ACHN (cell line): ENCODE data around the gene RALA.

Source experiments
- DNase-seq: peaks from one replicate; pipeline ENCODE4 v3.0.0-alpha.2; 2015
- in situ Hi-C: cut with HindIII; loops from 2 replicates; pipeline ENCODE4 v1.10.0; 2017; ENCODE audit warnings: low sequenced_read_pairs, low pct_ligation_motif_present, low pct_unique_long_range_greater_than_20kb

The RALA gene

GRCh38 chr7:39609113-39609934 lies 14.0 kb upstream of the RALA start:
- in situ Hi-C loops = no loop called here
- no peak for DNase-seq

DNA sequence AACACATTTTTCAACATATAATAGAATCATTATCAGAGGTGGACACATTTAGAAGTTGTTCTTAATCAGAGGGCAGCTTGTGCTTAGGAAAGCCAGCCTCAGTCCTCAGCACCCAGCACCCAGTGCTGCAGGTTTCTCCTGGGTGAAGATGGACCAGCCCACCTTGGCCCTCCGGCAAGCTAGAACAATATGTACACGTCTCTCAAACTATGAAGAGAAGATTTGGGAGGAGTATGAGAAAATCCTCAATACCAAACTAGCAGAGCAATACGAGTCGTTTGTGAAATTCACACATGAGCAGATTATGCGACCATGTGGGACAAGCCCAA lies 13.5 kb upstream of the RALA start:
- in situ Hi-C loops = no loop called here
- no peak for DNase-seq

DNA sequence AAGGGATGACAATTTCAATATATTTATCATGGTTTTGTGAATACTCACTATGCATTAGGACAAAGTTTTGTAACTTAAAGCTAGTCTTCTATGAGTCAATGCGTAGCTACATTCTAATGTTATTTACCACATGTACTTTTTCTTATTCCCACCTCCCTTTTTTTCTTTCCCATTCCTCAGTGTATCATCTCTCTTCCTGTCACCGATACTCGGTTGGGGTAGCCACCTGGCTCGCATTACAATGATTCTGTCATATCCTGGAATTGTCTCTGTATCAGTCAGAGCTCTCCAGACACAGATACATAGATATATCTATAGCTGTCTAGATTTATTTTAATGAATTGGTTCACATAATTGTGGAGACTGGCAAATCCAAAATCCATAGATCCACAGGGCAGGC lies 9.8 kb upstream of the RALA start:
- no peak for DNase-seq
- in situ Hi-C loops = no loop called here

GRCh38 chr7:39614299-39614698 lies 9.1 kb upstream of the RALA start:
- in situ Hi-C loops = no loop called here
- no peak for DNase-seq

DNA sequence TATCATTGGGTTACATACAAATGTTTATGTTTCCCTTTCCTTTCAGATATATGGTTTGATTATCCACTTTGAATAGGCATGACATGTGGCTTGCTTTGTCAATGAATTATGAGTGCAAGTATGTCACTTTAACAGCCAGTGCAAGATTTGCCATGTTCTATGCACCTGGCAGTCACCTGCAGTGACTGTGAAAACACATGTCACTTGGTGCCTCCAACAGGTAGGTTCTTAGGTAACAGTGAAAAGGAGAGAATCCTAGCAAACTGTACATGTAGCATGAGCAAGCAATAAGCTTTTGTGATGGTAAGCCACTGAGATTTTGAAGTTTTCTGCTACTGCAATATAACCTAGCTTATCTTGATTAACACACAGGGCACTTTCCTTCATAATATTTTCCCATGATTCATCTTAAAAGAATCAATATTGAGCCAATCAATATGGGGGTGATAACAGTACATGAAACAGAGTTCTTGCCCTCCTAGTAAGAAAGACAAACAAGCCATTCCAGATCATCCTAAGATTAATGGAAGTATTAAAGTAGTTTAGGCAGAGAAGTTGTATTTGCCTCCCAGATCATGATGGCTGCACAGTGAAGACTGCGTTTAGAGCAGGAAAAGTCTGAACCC lies 7.9 kb upstream of the RALA start:
- no peak for DNase-seq
- in situ Hi-C loops = no loop called here

DNA sequence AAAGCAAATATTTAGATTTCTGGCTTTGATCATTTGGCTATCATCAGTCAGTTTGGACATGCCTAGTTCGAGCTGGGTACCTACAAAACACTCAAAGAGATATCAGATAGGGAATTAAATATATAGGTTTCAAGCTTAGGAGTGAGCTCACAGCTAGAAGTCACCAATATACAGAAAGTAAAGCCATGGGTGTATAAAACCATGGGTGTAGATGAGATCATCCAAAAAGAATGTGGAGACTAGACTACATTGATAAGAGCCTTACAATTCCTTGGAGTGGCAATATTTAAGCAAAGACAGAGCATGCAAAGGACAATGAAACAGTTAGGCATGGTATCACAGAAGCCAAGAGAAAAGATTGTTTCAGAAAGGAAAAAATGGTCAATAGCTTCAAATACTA lies 7.2 kb upstream of the RALA start:
- in situ Hi-C loops = no loop called here

GRCh38 chr7:39617005-39617404 lies 6.4 kb upstream of the RALA start:
- in situ Hi-C loops = no loop called here
- no peak for DNase-seq

More for the DNA sequence above, 7.2 kb upstream of the RALA start:
- DNase-seq = peak; percentile 53

- DNase-seq = no peak
- in situ Hi-C loops = no loop called here
These were observed 4.5 kb upstream of the RALA start for GRCh38 chr7:39618868-39619267.

- in situ Hi-C loops = no loop called here
These were observed 2.9 kb upstream of the RALA start for GRCh38 chr7:39620486-39620885.

GRCh38 chr7:39621261-39621660 lies 2.1 kb upstream of the RALA start:
- DNase-seq = peak; percentile 49
- in situ Hi-C loops = no loop called here

More at GRCh38 chr7:39620486-39620885, 2.9 kb upstream of the RALA start:
- no peak for DNase-seq

GRCh38 chr7:39621784-39622411 lies 1.5 kb upstream of the RALA start:
- DNase-seq = peak; percentile 22
- in situ Hi-C loops = no loop called here

DNA sequence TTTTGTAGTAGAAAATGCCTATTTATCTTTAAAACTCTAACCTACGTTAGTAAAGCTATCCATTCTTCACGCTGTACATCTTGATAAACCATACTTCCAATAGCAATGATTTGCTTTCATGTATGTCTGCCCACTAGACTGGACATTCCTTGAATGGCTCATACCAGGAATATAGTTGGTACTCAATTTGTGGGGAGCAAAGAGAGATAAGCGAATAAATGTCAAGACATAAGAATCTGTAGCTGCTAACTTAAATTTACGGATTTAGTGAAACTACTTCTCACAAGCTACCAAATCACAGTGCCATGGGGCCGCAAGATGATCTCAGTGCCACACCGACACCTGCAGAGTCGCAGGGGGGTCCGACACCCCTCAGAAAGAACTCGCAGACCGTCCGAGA lies 763 bp upstream of the RALA start:
- in situ Hi-C loops = no loop called here
- no peak for DNase-seq

DNA sequence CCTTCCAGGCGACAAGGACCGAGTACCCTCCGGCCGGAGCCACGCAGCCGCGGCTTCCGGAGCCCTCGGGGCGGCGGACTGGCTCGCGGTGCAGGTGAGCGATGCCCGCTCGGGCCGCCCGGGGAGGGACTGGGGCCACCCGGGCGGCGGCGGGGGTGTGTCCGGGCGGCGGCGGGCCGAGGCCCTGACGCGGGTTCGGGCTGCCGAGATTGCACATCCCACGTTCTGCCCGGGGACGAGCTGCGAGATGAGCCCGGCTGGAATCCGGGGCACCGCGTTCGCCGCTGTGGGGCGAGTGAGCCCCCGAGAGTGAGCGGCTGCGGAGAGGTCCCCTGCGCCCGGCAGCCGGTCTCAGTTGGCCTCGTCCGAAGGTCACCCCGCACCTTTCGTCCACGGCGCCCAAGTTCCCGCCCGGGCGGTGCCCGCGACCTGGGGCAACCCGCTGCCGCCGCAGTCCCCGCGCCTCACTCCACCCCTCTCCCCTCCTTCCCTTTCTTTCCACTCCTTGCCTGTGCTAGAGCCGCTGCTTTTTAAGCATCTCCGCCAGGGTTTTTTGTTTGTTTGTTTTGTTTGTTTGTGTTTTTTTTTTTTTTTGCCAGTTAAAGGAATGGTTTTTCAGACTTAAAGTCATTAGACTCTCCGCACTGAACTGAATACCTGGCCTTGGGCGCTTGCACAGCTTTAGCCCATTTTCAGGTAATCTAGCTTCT lies 515 bp downstream of the RALA start:
- in situ Hi-C loops = no loop called here
- DNase-seq = peak; percentile 40

- in situ Hi-C loops = no loop called here
- peak; percentile 36 for DNase-seq
These were observed 1.1 kb downstream of the RALA start for GRCh38 chr7:39624442-39624807.

DNA sequence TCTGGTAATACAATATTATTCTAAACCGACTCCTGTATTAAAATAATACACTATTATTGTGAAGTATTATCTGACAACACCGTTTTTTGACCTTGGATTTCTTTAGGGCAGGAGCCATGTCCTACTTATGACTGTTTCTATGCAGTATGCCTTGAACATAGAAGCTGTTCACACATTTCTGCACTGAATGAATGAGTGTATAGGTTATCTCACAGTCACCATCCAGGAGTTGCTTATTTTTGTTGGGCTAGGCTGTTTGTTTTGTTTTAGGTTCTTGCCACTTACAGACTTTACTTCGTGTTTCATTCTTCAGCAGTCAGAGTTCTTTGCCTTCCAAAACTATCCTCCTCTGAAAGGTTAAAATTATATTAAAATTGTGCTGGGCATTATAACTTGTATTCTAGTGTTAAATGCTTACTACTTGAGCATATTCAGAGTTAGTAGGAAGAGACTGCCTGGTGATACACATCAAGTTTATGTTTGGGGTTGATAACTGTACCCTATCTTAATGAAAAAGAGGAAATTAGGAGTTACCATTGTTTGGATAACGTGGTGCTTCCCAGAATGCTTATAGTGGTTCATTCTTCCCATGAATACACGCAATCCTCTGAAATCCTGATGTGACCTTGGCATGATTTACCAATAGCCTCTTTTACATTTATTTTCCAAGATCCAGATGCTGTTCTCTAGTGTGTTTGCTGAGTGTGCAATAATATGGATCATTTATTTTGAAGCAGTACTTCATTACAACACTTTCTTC lies 1.7 kb downstream of the RALA start:
- in situ Hi-C loops = no loop called here
- DNase-seq = no peak

DNA sequence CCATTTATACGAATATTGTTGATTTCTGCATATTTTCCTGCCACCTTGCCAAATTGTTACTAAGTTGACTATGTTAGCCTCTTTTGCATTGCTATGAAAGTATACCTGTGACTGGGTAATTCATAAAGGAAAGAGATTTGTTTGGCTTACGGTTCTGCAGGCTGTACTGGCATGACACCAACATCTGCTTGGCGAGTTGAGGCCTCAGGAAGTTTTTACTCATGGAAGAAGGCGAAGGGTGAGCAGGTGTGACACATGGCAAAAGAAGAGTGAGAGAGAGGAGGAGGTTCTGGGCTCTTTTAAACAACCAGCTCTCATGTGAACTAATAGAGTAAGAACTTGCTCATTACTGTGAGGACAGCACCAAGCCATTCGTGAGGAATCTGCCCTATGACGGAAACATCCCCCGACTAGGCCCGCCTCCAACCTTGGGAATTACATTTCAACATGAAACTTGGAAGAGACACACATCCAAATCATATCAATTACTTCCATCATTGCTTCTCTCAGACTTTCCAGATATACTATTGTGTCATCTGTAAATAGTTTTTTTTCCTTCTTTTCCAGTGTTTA lies 8.4 kb downstream of the RALA start:
- in situ Hi-C loops = no loop called here
- DNase-seq = no peak

DNA sequence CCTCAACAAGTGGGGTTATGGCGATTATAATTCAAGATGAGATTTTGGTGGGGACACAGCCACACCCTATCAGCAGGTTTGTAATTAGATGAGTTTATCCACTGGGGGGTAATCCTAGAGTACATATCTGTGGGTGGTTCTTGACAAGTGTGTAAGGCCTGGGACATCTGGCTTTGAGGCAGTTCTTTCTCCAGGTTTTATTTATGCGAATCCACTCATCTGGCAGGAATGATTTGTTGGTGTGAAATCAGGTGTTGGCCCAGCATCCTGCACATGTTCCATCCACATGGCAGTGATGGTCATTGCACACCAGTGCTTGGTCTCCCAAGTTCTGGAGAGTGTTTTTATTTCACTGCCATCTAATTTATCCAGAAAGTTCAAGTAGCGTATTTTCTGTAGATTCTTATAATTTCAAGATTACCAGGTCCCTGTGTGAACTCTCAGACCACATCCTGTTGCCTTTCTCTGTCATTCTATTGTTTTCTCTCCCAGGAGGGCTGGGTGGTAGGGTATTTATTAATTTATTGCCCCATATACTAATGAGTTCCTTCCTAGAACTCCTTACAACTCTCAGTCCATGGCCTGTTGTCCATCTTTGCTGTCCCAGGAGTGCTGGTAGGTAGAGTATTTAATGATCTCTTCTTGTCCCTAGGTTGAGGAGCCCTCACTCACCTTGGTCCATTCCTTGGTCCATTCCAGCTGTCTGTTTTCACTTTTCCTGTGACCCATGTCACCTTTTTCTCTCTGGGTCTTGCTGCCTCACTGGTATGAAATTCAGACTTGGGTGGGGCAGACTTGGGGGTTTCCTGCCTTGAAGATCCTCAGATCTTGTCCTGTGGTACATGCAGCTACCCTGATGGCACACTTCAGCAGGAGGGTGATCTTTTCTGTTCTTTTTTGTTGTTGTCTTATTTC lies 10.4 kb downstream of the RALA start:
- DNase-seq = no peak
- in situ Hi-C loops = no loop called here

DNA sequence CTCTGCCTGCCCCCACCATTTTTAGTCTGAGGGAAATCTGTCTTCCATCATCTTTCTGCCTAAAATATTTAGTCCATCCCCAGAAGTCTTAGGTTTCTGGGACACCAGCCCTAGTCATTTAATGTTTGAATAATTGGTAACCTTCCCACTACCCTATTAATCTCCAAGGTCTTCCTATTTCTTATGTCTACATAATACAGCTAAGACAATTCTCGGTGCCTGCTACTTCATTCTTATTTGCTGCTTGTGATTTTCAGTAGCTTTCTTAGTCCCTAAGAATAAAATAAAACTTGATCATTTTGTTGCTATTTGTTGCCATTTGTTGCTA lies 11.1 kb downstream of the RALA start:
- in situ Hi-C loops = no loop called here
- DNase-seq = no peak
